PC-9 (cell line): ENCODE data around the gene STXBP5.

Experiments
- EZH2 ChIP-seq: fragments of 200-600 bp; sonication (generic); IDR thresholded peaks from 2 replicates; pipeline ENCODE4 v1.8.0; 2017; ENCODE audit warnings: antibody characterized with exemption, low read depth
- TF ChIP-seq, protein P1 (sequence below): fragments of 200-600 bp; sonication (generic); conservative IDR thresholded peaks from 2 replicates; pipeline ENCODE4 v1.6.1; 2017; ENCODE audit warnings: mixed run types, antibody characterized with exemption, mild to moderate bottlenecking, moderate library complexity

DNA sequence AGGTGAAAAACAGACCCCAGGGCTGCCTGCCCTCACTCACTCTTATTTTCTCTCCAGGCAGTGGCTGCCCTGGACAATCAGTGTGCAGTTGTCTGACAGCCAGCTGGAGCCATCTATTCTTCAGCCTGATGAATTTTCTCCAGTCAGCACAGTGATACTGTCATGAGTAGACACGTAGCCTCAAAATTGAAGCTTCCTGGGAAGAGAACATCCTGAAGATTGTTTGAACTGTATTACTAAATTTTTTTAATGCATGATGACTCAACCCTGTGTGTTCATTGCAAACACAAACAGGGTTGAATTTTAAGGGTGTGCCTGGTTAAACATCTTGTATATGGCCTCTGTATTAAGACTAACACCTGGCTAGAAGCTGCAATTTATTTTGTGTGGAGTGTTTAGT, 49.8 kb upstream of the STXBP5 start:
- TF ChIP-seq, protein P1, sequence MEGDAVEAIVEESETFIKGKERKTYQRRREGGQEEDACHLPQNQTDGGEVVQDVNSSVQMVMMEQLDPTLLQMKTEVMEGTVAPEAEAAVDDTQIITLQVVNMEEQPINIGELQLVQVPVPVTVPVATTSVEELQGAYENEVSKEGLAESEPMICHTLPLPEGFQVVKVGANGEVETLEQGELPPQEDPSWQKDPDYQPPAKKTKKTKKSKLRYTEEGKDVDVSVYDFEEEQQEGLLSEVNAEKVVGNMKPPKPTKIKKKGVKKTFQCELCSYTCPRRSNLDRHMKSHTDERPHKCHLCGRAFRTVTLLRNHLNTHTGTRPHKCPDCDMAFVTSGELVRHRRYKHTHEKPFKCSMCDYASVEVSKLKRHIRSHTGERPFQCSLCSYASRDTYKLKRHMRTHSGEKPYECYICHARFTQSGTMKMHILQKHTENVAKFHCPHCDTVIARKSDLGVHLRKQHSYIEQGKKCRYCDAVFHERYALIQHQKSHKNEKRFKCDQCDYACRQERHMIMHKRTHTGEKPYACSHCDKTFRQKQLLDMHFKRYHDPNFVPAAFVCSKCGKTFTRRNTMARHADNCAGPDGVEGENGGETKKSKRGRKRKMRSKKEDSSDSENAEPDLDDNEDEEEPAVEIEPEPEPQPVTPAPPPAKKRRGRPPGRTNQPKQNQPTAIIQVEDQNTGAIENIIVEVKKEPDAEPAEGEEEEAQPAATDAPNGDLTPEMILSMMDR = no peak
- no peak for TF ChIP-seq EZH2
